ENCODE data around the gene PDE4D.

PDE4D gene

GRCh38 chr5:59038798-59039295, 854.7 kb downstream of the PDE4D start:
- peak overlapping the region; percentile 74 to 78 for H3K4me3 ChIP-seq (ENCODE audit: low read depth in 1 of 2, low read length in 2 of 2)
- H3K27me3 ChIP-seq (ENCODE audit: control insufficient read depth in 1 of 2, insufficient read depth in 2 of 2, low read length in 2 of 2), result no peaks in the 10 kb centered on the region
- peaks cover 13 to 17% of the 10 kb centered on the region in 2 donors for H3K4me1 ChIP-seq (ENCODE audit: control insufficient read depth in 1 of 2, insufficient read depth in 2 of 2, low read length in 2 of 2)
- peak overlapping the region; percentile 17 for H3K27ac ChIP-seq (ENCODE audit: low read depth, low read length)
- H3K9me3 ChIP-seq (ENCODE audit: control insufficient read depth in 1 of 2, low read length in 2 of 2), result no peaks in the 10 kb centered on the region
- no peaks in the 10 kb centered on the region for H3K36me3 ChIP-seq (ENCODE audit: control insufficient read depth in 1 of 2, insufficient read depth in 2 of 2, low read length in 2 of 2)
- H3K9ac ChIP-seq (ENCODE audit: low read depth in 1 of 2, low read length in 2 of 2), result peak overlapping the region; percentile 49 to 69

GRCh38 chr5:59037941-59038797, 855.4 kb downstream of the PDE4D start:
- Histone ChIP-seq H3K27ac (ENCODE audit: low read depth, low read length) (peak overlapping the region; percentile 17), H3K4me3 (ENCODE audit: low read depth in 1 of 2, low read length in 2 of 2) (peak overlapping the region; percentile 74 to 78)

GRCh38 chr5:59037453-59037852, 856.1 kb downstream of the PDE4D start:
- Histone ChIP-seq H3K27me3 (ENCODE audit: control insufficient read depth in 1 of 2, insufficient read depth in 2 of 2, low read length in 2 of 2) (no peaks in the 10 kb centered on the region), H3K9me3 (ENCODE audit: control insufficient read depth in 1 of 2, low read length in 2 of 2) (no peaks in the 10 kb centered on the region), H3K9ac (ENCODE audit: low read depth in 1 of 2, low read length in 2 of 2) (no peak overlapping the region), H3K4me1 (ENCODE audit: control insufficient read depth in 1 of 2, insufficient read depth in 2 of 2, low read length in 2 of 2) (peaks cover 13 to 17% of the 10 kb centered on the region in 2 donors), H3K36me3 (ENCODE audit: control insufficient read depth in 1 of 2, insufficient read depth in 2 of 2, low read length in 2 of 2) (no peaks in the 10 kb centered on the region), H3K4me3 (ENCODE audit: low read depth in 1 of 2, low read length in 2 of 2) (no peak overlapping the region), H3K27ac (ENCODE audit: low read depth, low read length) (no peak overlapping the region)

More at GRCh38 chr5:59037941-59038797, 855.4 kb downstream of the PDE4D start:
- Histone ChIP-seq H3K9me3 (ENCODE audit: control insufficient read depth in 1 of 2, low read length in 2 of 2) (no peaks in the 10 kb centered on the region), H3K4me1 (ENCODE audit: control insufficient read depth in 1 of 2, insufficient read depth in 2 of 2, low read length in 2 of 2) (peaks cover 13 to 17% of the 10 kb centered on the region in 2 donors), H3K36me3 (ENCODE audit: control insufficient read depth in 1 of 2, insufficient read depth in 2 of 2, low read length in 2 of 2) (no peaks in the 10 kb centered on the region), H3K27me3 (ENCODE audit: control insufficient read depth in 1 of 2, insufficient read depth in 2 of 2, low read length in 2 of 2) (no peaks in the 10 kb centered on the region), H3K9ac (ENCODE audit: low read depth in 1 of 2, low read length in 2 of 2) (peak overlapping the region; percentile 49 to 69)

- Histone ChIP-seq H3K9ac (ENCODE audit: low read depth in 1 of 2, low read length in 2 of 2) (no peak overlapping the region), H3K4me1 (ENCODE audit: control insufficient read depth in 1 of 2, insufficient read depth in 2 of 2, low read length in 2 of 2) (peaks cover 13 to 17% of the 10 kb centered on the region in 2 donors), H3K27ac (ENCODE audit: low read depth, low read length) (no peak overlapping the region), H3K9me3 (ENCODE audit: control insufficient read depth in 1 of 2, low read length in 2 of 2) (no peaks in the 10 kb centered on the region), H3K27me3 (ENCODE audit: control insufficient read depth in 1 of 2, insufficient read depth in 2 of 2, low read length in 2 of 2) (no peaks in the 10 kb centered on the region), H3K36me3 (ENCODE audit: control insufficient read depth in 1 of 2, insufficient read depth in 2 of 2, low read length in 2 of 2) (no peaks in the 10 kb centered on the region), H3K4me3 (ENCODE audit: low read depth in 1 of 2, low read length in 2 of 2) (no peak overlapping the region)
Measured at GRCh38 chr5:59037041-59037440, 856.5 kb downstream of the PDE4D start.

- H3K27me3 ChIP-seq (ENCODE audit: control insufficient read depth in 1 of 2, insufficient read depth in 2 of 2, low read length in 2 of 2), result no peaks in the 10 kb centered on the region
- no peaks in the 10 kb centered on the region for H3K36me3 ChIP-seq (ENCODE audit: control insufficient read depth in 1 of 2, insufficient read depth in 2 of 2, low read length in 2 of 2)
- H3K4me1 ChIP-seq (ENCODE audit: control insufficient read depth in 1 of 2, insufficient read depth in 2 of 2, low read length in 2 of 2), result peaks cover 13 to 17% of the 10 kb centered on the region in 2 donors
- no peak overlapping the region for H3K9ac ChIP-seq (ENCODE audit: low read depth in 1 of 2, low read length in 2 of 2)
- H3K9me3 ChIP-seq (ENCODE audit: control insufficient read depth in 1 of 2, low read length in 2 of 2), result no peaks in the 10 kb centered on the region
- H3K27ac ChIP-seq (ENCODE audit: low read depth, low read length), result no peak overlapping the region
- H3K4me3 ChIP-seq (ENCODE audit: low read depth in 1 of 2, low read length in 2 of 2), result no peak overlapping the region
Measured at GRCh38 chr5:59036274-59036961, 857.1 kb downstream of the PDE4D start.

- H3K9me3 ChIP-seq (ENCODE audit: control insufficient read depth in 1 of 2, low read length in 2 of 2), result no peaks in the 10 kb centered on the region
- H3K27me3 ChIP-seq (ENCODE audit: control insufficient read depth in 1 of 2, insufficient read depth in 2 of 2, low read length in 2 of 2), result no peaks in the 10 kb centered on the region
- H3K36me3 ChIP-seq (ENCODE audit: control insufficient read depth in 1 of 2, insufficient read depth in 2 of 2, low read length in 2 of 2), result no peaks in the 10 kb centered on the region
- no peak overlapping the region for H3K9ac ChIP-seq (ENCODE audit: low read depth in 1 of 2, low read length in 2 of 2)
- no peak overlapping the region for H3K4me3 ChIP-seq (ENCODE audit: low read depth in 1 of 2, low read length in 2 of 2)
- peaks cover 13 to 17% of the 10 kb centered on the region in 2 donors for H3K4me1 ChIP-seq (ENCODE audit: control insufficient read depth in 1 of 2, insufficient read depth in 2 of 2, low read length in 2 of 2)
- no peak overlapping the region for H3K27ac ChIP-seq (ENCODE audit: low read depth, low read length)
Measured at GRCh38 chr5:59035681-59036080, 857.8 kb downstream of the PDE4D start.

GRCh38 chr5:59034498-59035186, 858.9 kb downstream of the PDE4D start:
- no peak overlapping the region for H3K27ac ChIP-seq (ENCODE audit: low read depth, low read length)
- H3K9ac ChIP-seq (ENCODE audit: low read depth in 1 of 2, low read length in 2 of 2), result peak overlapping the region in 1 of 2 donors; percentile 14
- H3K4me3 ChIP-seq (ENCODE audit: low read depth in 1 of 2, low read length in 2 of 2), result no peak overlapping the region
- H3K36me3 ChIP-seq (ENCODE audit: control insufficient read depth in 1 of 2, insufficient read depth in 2 of 2, low read length in 2 of 2), result no peaks in the 10 kb centered on the region
- peaks cover 10 to 13% of the 10 kb centered on the region in 2 donors for H3K4me1 ChIP-seq (ENCODE audit: control insufficient read depth in 1 of 2, insufficient read depth in 2 of 2, low read length in 2 of 2)
- no peaks in the 10 kb centered on the region for H3K27me3 ChIP-seq (ENCODE audit: control insufficient read depth in 1 of 2, insufficient read depth in 2 of 2, low read length in 2 of 2)
- no peaks in the 10 kb centered on the region for H3K9me3 ChIP-seq (ENCODE audit: control insufficient read depth in 1 of 2, low read length in 2 of 2)

GRCh38 chr5:59027145-59027907, 866.2 kb downstream of the PDE4D start:
- Histone ChIP-seq H3K9me3 (ENCODE audit: control insufficient read depth in 1 of 2, low read length in 2 of 2) (no peaks in the 10 kb centered on the region), H3K27ac (ENCODE audit: low read depth, low read length) (no peak overlapping the region), H3K4me3 (ENCODE audit: low read depth in 1 of 2, low read length in 2 of 2) (no peak overlapping the region), H3K9ac (ENCODE audit: low read depth in 1 of 2, low read length in 2 of 2) (no peak overlapping the region), H3K27me3 (ENCODE audit: control insufficient read depth in 1 of 2, insufficient read depth in 2 of 2, low read length in 2 of 2) (no peaks in the 10 kb centered on the region), H3K36me3 (ENCODE audit: control insufficient read depth in 1 of 2, insufficient read depth in 2 of 2, low read length in 2 of 2) (no peaks in the 10 kb centered on the region), H3K4me1 (ENCODE audit: control insufficient read depth in 1 of 2, insufficient read depth in 2 of 2, low read length in 2 of 2) (no peaks in the 10 kb centered on the region)

GRCh38 chr5:59025734-59026133, 867.8 kb downstream of the PDE4D start:
- Histone ChIP-seq H3K4me3 (ENCODE audit: low read depth in 1 of 2, low read length in 2 of 2) (no peak overlapping the region), H3K9ac (ENCODE audit: low read depth in 1 of 2, low read length in 2 of 2) (no peak overlapping the region), H3K27ac (ENCODE audit: low read depth, low read length) (no peak overlapping the region), H3K27me3 (ENCODE audit: control insufficient read depth in 1 of 2, insufficient read depth in 2 of 2, low read length in 2 of 2) (no peaks in the 10 kb centered on the region), H3K4me1 (ENCODE audit: control insufficient read depth in 1 of 2, insufficient read depth in 2 of 2, low read length in 2 of 2) (peaks cover 5 to 7% of the 10 kb centered on the region in 2 donors), H3K36me3 (ENCODE audit: control insufficient read depth in 1 of 2, insufficient read depth in 2 of 2, low read length in 2 of 2) (no peaks in the 10 kb centered on the region), H3K9me3 (ENCODE audit: control insufficient read depth in 1 of 2, low read length in 2 of 2) (no peaks in the 10 kb centered on the region)

Data from duodenal mucosa (tissue), 2 donors.